Osteoblast (primary cell): ENCODE results near the gene MATCAP1. TPM values are rescaled to one million over a fixed set of nuclear protein-coding genes. Genes with fewer than 3 reads are reported as not detected.

Experiments used
- DNase-seq: peaks from one replicate; pipeline ENCODE4 v3.0.0; 2011; ENCODE audit warnings: low spot score, mixed read lengths; ENCODE audit not compliant: insufficient read length; ENCODE audit errors: missing footprints
- H2AFZ ChIP-seq: 2 replicates; pipeline ENCODE4 v1.6.0; 2011; ENCODE audit warnings: mild to moderate bottlenecking, low read length
- H3K27ac ChIP-seq: 2 replicates; pipeline ENCODE4 v1.5.1; 2011; ENCODE audit warnings: mild to moderate bottlenecking, low read depth, low read length, moderate library complexity
- H3K27me3 ChIP-seq: 2 replicates; pipeline ENCODE4 v1.6.0; 2012; ENCODE audit warnings: mild to moderate bottlenecking, control low read depth, inconsistent platforms, low read length, moderate library complexity; ENCODE audit not compliant: insufficient read depth
- H3K36me3 ChIP-seq: 2 replicates; pipeline ENCODE4 v1.5.1; 2011; ENCODE audit warnings: mild to moderate bottlenecking, low read length, control low read depth, moderate library complexity; ENCODE audit not compliant: insufficient read depth
- H3K4me1 ChIP-seq: 2 replicates; pipeline ENCODE4 v1.5.1; 2011; ENCODE audit warnings: mild to moderate bottlenecking, low read length, control low read depth, moderate library complexity; ENCODE audit not compliant: insufficient read depth
- H3K4me2 ChIP-seq: 2 replicates; pipeline ENCODE4 v1.6.0; 2011; ENCODE audit warnings: mild to moderate bottlenecking, low read length; ENCODE audit not compliant: insufficient read depth
- H3K4me3 ChIP-seq: fragments of 200-600 bp; sonication (generic); 3 replicates; pipeline ENCODE4 v1.5.1; 2012; ENCODE audit warnings: mild to moderate bottlenecking, low read length, inconsistent platforms; ENCODE audit not compliant: insufficient read depth
- H3K79me2 ChIP-seq: 2 replicates; pipeline ENCODE4 v1.6.0; 2012; ENCODE audit warnings: mild to moderate bottlenecking, low read length, control low read depth, inconsistent platforms; ENCODE audit not compliant: insufficient read depth
- H3K9me3 ChIP-seq: 2 replicates; pipeline ENCODE4 v1.5.1; 2011; ENCODE audit warnings: low read depth, low read length, control low read depth
- H4K20me1 ChIP-seq: 2 replicates; pipeline ENCODE4 v1.6.0; 2012; ENCODE audit warnings: mild to moderate bottlenecking, low read length, control low read depth; ENCODE audit not compliant: insufficient read depth
- CTCF ChIP-seq: IDR thresholded peaks from 2 replicates; pipeline ENCODE4 v1.5.1; 2011; ENCODE audit warnings: mild to moderate bottlenecking, low read depth, low read length, moderate library complexity; ENCODE audit errors: extremely low read depth
- total RNA-seq: library from RNA; depleted of rRNA; stranded (reverse); fragments of >200 nt; gene quantifications from 2 replicates; pipeline ENCODE4 v1.2.3, GENCODE V29; 2012

MATCAP1 gene
- total RNA-seq, 1 donor: 3.6 TPM

GRCh38 chr16:67228905-67229304 is 45.1 kb upstream of the MATCAP1 start:
- H3K4me2 ChIP-seq: no peak overlapping the region
- TF ChIP-seq CTCF: no peak
- H3K79me2 ChIP-seq: peaks cover 53% of the 10 kb centered on the region
- H3K27ac ChIP-seq: no peak overlapping the region
- peak; percentile 32 for DNase-seq
- peaks cover 49% of the 10 kb centered on the region for H3K36me3 ChIP-seq
- no peak overlapping the region for H3K4me3 ChIP-seq
- H2AFZ ChIP-seq: no peak overlapping the region
- peaks cover 17% of the 10 kb centered on the region for H4K20me1 ChIP-seq
- peaks cover 16% of the 10 kb centered on the region for H3K4me1 ChIP-seq
- no peaks in the 10 kb centered on the region for H3K27me3 ChIP-seq
- H3K9me3 ChIP-seq: no peaks in the 10 kb centered on the region

GRCh38 chr16:67228034-67228785 is 44.4 kb upstream of the MATCAP1 start:
- Histone ChIP-seq H3K4me3 (peak overlapping the region; percentile 100), H3K9me3 (no peaks in the 10 kb centered on the region), H3K36me3 (peaks cover 44% of the 10 kb centered on the region), H4K20me1 (peaks cover 17% of the 10 kb centered on the region), H2AFZ (no peak overlapping the region), H3K79me2 (peaks cover 53% of the 10 kb centered on the region), H3K4me2 (peak overlapping the region; percentile 96), H3K27me3 (no peaks in the 10 kb centered on the region), H3K27ac (peak overlapping the region; percentile 94), H3K4me1 (peaks cover 16% of the 10 kb centered on the region)
- DNase-seq: peak; percentile 70
- TF ChIP-seq CTCF: no peak

- peaks cover 16% of the 10 kb centered on the region for H3K4me1 ChIP-seq
- no peaks in the 10 kb centered on the region for H3K9me3 ChIP-seq
- H3K27ac ChIP-seq: peak overlapping the region; percentile 94
- peaks cover 53% of the 10 kb centered on the region for H3K79me2 ChIP-seq
- peak overlapping the region; percentile 76 for H2AFZ ChIP-seq
- peak overlapping the region; percentile 100 for H3K4me3 ChIP-seq
- peak overlapping the region; percentile 96 for H3K4me2 ChIP-seq
- no peak for TF ChIP-seq CTCF
- H3K27me3 ChIP-seq: no peaks in the 10 kb centered on the region
- H4K20me1 ChIP-seq: peaks cover 17% of the 10 kb centered on the region
- peaks cover 47% of the 10 kb centered on the region for H3K36me3 ChIP-seq
- no peak for DNase-seq
Observed at GRCh38 chr16:67227567-67227921, 43.8 kb upstream of the MATCAP1 start.

GRCh38 chr16:67226804-67227566 is 43.2 kb upstream of the MATCAP1 start, which contains the start of gene TMEM208:
TMEM208 (plus strand) TSS chr16:67227130; CDS start chr16:67227219, 89 bp downstream.
- Histone ChIP-seq H2AFZ (peak within 1 kb of the TSS; percentile 96), H4K20me1 (peaks cover 17% of the 10 kb centered on the region), H3K27me3 (no peaks in the 10 kb centered on the region), H3K36me3 (peaks cover 48% of the 10 kb centered on the region), H3K4me3 (peak within 1 kb of the TSS; percentile 100), H3K9me3 (no peaks in the 10 kb centered on the region), H3K4me1 (peaks cover 16% of the 10 kb centered on the region), H3K4me2 (peak within 1 kb of the TSS; percentile 97), H3K27ac (peak within 1 kb of the TSS; percentile 94), H3K79me2 (peaks cover 53% of the 10 kb centered on the region)
- peak; percentile 98 for DNase-seq
- TF ChIP-seq CTCF: no peak
